Measurements from ENCODE around the gene XPR1.

DNA sequence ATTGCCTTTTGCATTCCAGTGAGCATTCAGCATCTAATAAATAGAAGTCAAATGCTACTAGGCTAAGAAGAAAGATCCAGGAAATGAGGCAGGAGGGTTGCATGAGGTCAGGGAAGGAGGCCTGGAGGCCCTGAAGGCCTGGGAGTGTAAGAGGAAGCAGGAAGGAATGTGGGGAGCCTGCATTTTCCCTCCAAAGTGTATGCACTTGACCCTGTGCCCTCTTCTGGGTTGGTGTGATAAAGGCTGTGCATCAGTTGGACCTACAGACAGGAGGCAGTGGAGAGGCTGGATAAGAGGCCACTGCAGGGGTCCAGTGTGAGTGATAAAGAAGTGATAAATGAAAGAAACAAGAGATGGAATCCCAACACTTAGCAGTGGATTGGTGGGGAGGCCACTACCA is 301.3 kb downstream of the XPR1 start:
- TF ChIP-seq POLR2AphosphoS5 (IDR thresholded peaks at IDR 0.05): no peak
- TF ChIP-seq, protein P1, sequence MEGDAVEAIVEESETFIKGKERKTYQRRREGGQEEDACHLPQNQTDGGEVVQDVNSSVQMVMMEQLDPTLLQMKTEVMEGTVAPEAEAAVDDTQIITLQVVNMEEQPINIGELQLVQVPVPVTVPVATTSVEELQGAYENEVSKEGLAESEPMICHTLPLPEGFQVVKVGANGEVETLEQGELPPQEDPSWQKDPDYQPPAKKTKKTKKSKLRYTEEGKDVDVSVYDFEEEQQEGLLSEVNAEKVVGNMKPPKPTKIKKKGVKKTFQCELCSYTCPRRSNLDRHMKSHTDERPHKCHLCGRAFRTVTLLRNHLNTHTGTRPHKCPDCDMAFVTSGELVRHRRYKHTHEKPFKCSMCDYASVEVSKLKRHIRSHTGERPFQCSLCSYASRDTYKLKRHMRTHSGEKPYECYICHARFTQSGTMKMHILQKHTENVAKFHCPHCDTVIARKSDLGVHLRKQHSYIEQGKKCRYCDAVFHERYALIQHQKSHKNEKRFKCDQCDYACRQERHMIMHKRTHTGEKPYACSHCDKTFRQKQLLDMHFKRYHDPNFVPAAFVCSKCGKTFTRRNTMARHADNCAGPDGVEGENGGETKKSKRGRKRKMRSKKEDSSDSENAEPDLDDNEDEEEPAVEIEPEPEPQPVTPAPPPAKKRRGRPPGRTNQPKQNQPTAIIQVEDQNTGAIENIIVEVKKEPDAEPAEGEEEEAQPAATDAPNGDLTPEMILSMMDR (IDR thresholded peaks at IDR 0.05): no peak
